Activated naive CD4-positive, alpha-beta T cell treated with anti-CD3 and anti-CD28 coated beads for 36 hours (primary cell): ENCODE data around the gene PRCC. TPM values are rescaled to one million over a fixed set of nuclear protein-coding genes. Genes with fewer than 3 reads are reported as not detected.

Source experiments
- CTCF ChIA-PET: fragments of 350-600 bp; sonication (Branson Sonifier 250); formaldehyde crosslinking; loops from one replicate; lab custom pipeline; 2021; ENCODE audit warnings: antibody characterized with exemption; lab: Charles Lee
- DNase-seq: peaks from one replicate; pipeline ENCODE4 v3.0.0-alpha.2; 2020
- H3K27ac Mint-ChIP-seq: one replicate; pipeline ENCODE4 v1.8.0; 2021; ENCODE audit warnings: mild to moderate bottlenecking, mixed read lengths
- H3K27me3 Mint-ChIP-seq: one replicate; pipeline ENCODE4 v1.8.0; 2021; ENCODE audit warnings: low read depth, mixed read lengths
- H3K36me3 Mint-ChIP-seq: one replicate; pipeline ENCODE4 v1.8.0; 2021; ENCODE audit warnings: low read depth, mixed read lengths
- H3K4me1 Mint-ChIP-seq: one replicate; pipeline ENCODE4 v1.8.0; 2021; ENCODE audit warnings: low read depth, mixed read lengths
- H3K4me3 Mint-ChIP-seq: one replicate; pipeline ENCODE4 v1.8.0; 2021; ENCODE audit warnings: mild to moderate bottlenecking, moderate library complexity, mixed read lengths
- H3K9me3 Mint-ChIP-seq: one replicate; pipeline ENCODE4 v1.8.0; 2021; ENCODE audit warnings: mixed read lengths
- intact Hi-C: fragments of 100-400 bp; cut with micrococcal nuclease; formaldehyde crosslinking; loops from one replicate; pipeline ENCODE4 v1.15.1; 2023
- total RNA-seq, 2 experiments: library from RNA; stranded (reverse); gene quantifications; one replicate each; pipeline ENCODE4 v1.2.3, GENCODE V29; 2021

The PRCC gene
- total RNA-seq, 2 experiments from 2014 or later: 55.2 to 55.8 TPM

DNA sequence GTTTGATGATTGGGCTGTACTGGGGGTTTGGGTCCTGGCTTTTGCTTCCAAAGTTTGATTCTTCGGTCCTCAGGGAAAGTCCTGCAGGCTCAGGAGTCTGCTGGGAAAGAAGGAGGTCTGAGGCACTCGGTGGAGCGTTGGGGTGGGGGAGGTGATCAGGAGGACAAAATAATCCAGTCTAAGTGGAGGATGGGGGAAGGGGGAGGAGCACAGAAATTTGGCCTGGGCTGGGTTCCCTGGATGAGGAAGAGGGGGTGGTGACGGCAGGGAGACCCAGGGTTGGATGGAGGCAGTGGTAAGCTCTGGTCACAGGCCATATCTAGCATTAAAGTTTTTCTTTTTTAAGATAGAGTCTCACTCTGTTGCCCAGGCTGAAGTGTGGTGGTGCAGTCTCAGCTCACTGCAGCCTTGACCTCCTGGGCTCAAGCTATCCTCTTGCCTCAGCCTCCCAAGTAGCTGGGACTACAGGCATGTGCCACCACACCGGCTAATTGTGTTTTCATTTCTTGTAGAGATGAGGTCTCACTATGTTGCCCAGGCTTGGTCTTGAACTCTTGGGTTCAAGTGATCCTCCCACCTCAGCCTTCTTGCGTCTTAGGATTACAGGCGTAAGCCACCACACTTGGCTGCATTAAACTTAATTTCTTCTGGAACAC lies 42.5 kb downstream of the PRCC start:
- H3K36me3 Mint-ChIP-seq: peaks cover 80% of the 10 kb centered on the region
- H3K4me3 Mint-ChIP-seq: no peak overlapping the region
- no peak overlapping the region for H3K27ac Mint-ChIP-seq
- CTCF ChIA-PET: interaction anchor here (0.8 to 1.3 kb wide), 2 partner anchors 50 to 84 kb away, joined by 3 to 4 read pairs; partner anchors contain the start of gene INSRR
- H3K27me3 Mint-ChIP-seq: no peaks in the 10 kb centered on the region
- peaks cover 67% of the 10 kb centered on the region for H3K4me1 Mint-ChIP-seq
- DNase-seq: no peak
- intact Hi-C loops: no loop called here
- H3K9me3 Mint-ChIP-seq: no peaks in the 10 kb centered on the region

DNA sequence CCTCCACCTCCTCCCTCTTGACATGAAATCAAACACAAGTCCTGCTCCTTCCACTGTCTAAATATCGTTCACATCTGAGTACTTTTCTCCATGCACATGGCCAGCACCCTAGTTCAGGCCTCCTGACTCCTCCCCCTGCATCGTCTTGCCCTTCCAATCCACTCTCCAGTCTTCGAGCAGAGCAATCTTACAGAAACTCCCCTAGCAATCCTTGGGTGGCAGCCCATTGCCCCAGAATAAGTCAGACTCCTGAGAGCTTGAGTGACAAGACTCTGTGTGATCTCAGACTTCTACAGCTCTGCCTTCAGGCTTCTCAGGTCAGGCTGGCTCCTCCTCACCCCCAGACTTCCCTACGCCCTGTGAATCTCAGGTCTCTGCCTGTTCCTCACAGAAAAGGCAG lies 43.8 kb downstream of the PRCC start:
- DNase-seq: no peak
- Mint-ChIP-seq H3K9me3 (no peaks in the 10 kb centered on the region), H3K36me3 (peaks cover 87% of the 10 kb centered on the region), H3K27ac (peak overlapping the region; percentile 28), H3K4me1 (peaks cover 73% of the 10 kb centered on the region), H3K4me3 (peak overlapping the region; percentile 17), H3K27me3 (no peaks in the 10 kb centered on the region)
- CTCF ChIA-PET: interaction anchor here (0.6 kb wide), 1 partner anchor 14 kb away, joined by 3 read pairs; no protein-coding TSS in a partner anchor
- intact Hi-C loops: no loop called here

DNA sequence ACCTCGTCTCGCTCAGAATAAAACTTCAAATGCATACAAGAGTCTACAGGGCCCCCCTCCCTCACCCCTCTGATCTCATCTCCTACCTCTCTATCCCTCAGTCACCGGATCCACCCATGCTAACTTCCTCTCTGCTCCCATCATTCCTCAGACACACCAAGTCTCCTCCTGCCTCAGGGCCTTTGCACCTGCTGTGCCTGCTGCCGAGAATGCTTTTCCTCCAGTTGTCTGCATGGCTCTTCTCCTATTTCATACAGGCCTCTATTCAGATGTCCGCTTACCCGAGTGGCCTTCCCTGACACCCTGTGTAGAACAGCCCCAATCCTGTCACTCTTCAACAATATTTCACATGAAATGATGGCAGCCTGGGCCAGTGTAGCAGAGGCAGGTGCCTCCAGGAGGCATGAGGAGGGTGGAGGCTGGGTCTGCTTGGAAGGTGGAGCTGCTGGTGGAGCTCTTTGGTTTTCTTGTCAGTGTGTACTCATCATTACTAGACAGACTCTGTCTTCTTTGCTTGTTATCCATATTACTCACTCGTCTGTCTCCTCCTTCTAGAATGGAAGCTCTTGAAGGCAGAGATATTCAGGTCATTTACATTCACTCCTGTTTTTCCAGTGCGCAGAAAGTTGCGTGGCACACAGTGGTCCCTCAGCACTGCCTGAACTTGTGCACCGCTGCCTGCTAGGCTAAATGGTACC lies 45.1 kb downstream of the PRCC start:
- H3K4me3 Mint-ChIP-seq: peak overlapping the region; percentile 93
- H3K9me3 Mint-ChIP-seq: no peaks in the 10 kb centered on the region
- peak overlapping the region; percentile 100 for H3K27ac Mint-ChIP-seq
- no peak for DNase-seq
- H3K36me3 Mint-ChIP-seq: peaks cover 81% of the 10 kb centered on the region
- peaks cover 74% of the 10 kb centered on the region for H3K4me1 Mint-ChIP-seq
- CTCF ChIA-PET: interaction anchor here (0.6 to 3.4 kb wide), 6 partner anchors 10 to 78 kb away, joined by 3 to 9 read pairs (median 4); no protein-coding TSS in a partner anchor
- no peaks in the 10 kb centered on the region for H3K27me3 Mint-ChIP-seq
- intact Hi-C loops: no loop called here

DNA sequence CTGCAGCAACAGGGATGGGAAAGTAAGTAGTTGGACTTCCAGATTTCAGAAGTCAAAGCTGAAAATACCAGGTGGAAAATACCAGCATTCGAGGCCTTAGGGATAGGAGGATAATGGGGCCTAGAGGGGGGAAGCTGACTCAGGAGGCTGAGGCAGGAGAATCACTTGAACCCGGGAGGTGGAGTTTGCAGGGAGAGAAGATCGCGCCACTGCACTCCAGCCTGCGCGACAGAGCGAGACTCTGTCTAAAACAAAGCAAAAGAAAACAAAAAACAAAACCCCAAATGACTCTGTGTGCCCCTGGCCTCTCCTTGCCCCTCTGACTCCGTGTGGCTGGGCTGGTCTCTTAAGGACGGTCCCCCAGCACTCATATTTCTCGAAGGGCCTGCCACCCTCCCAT lies 46.0 kb downstream of the PRCC start:
- CTCF ChIA-PET: interaction anchor here (0.9 to 3.4 kb wide), 12 partner anchors 8 to 123 kb away, joined by 3 to 18 read pairs (median 4); partner anchors contain the start of genes INSRR and NTRK1
- Mint-ChIP-seq H3K9me3 (no peaks in the 10 kb centered on the region), H3K4me3 (peak overlapping the region; percentile 93), H3K4me1 (peaks cover 68% of the 10 kb centered on the region), H3K27ac (peak overlapping the region; percentile 100), H3K27me3 (no peaks in the 10 kb centered on the region), H3K36me3 (peaks cover 73% of the 10 kb centered on the region)
- intact Hi-C loops: no loop called here
- no peak for DNase-seq

DNA sequence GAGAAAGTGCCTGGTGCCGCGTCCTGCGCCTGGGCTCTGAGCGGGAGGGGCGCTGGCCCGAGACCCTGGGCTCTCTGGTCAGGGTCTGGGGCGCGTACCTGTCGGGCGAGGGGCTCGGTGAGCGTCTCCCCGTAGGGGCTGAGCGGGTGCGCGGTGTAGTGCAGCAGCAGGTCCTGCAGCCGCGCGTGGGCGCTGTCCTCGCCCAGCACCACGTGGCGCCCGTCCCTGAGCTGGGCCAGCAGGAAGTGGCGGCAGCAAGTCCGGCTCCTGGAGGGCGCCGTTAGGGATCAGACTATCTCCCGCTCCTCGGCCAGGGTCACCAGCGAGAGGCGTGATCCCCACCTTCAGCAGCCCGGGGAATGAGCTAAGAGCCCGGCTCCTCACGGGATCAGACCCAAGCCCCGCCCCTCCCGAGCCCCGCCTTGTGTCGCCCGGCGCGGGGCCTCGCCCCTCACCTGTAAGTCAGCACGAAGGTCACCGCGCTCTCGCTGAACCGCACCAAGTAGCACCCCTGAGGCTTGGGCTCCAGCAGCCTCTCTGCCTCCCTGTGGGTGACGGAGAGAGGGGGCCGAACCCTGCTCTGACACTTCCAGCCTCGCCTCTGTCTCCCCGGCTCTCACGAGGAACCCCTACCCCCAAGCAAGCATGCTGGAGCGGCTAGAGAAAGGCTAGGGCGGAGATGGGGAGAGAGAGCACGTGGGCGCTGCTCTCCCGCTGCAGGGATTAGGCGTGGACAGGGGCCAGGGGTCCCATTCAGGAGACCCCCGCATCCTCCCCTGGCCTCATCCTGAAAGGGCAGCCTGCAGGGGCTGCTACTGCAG lies 46.6 kb downstream of the PRCC start:
- intact Hi-C loops: no loop called here
- DNase-seq: peak; percentile 77
- no peaks in the 10 kb centered on the region for H3K27me3 Mint-ChIP-seq
- H3K9me3 Mint-ChIP-seq: no peaks in the 10 kb centered on the region
- H3K4me1 Mint-ChIP-seq: peaks cover 62% of the 10 kb centered on the region
- H3K36me3 Mint-ChIP-seq: peaks cover 66% of the 10 kb centered on the region
- H3K27ac Mint-ChIP-seq: peak overlapping the region; percentile 100
- CTCF ChIA-PET: interaction anchor here (0.7 to 3.4 kb wide), 12 partner anchors 8 to 124 kb away, joined by 3 to 18 read pairs (median 4); partner anchors contain the start of genes INSRR and NTRK1
- peak overlapping the region; percentile 93 for H3K4me3 Mint-ChIP-seq

DNA sequence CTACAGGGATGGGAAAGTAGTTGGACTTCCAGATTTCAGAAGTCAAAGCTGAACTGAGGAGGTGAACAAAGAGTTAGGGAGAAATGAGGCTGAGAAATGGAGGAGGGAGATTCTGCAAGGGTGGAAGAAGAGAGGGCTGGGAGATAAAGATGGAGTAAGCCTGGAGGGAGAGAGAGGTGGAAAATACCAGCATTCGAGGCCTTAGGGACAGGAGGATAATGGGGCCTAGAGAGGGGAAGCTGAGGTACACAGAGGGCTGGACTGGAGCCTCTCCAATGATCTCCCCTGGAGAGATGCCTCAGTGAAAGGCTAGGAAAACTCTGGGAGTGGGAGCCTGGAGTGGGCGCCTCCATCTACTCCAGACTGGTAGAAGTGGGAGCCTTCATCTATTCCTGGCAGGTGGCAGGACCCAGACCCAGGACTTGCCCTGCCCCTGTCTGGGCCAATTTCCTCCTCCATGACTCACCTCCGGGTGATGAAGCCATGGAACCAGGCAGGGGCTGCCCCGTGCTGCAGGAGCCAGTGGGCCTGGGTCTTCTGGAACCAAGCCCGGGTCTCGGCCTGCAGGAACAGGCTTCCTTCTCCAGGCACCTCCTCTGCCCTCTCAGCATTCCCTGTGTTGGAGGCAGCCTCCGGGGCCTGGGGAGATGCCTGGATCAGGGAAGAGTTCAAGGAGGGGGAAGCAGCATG lies 47.4 kb downstream of the PRCC start:
- peak; percentile 77 for DNase-seq
- peak overlapping the region; percentile 93 for H3K4me3 Mint-ChIP-seq
- peaks cover 56% of the 10 kb centered on the region for H3K4me1 Mint-ChIP-seq
- H3K27ac Mint-ChIP-seq: peak overlapping the region; percentile 100
- no peaks in the 10 kb centered on the region for H3K9me3 Mint-ChIP-seq
- H3K27me3 Mint-ChIP-seq: no peaks in the 10 kb centered on the region
- intact Hi-C loops: loop anchor here (1.0 to 5.0 kb wide), 2 partner anchors 46 to 323 kb away; partner anchors contain the start of genes ETV3 and NTRK1
- H3K36me3 Mint-ChIP-seq: peaks cover 60% of the 10 kb centered on the region
- CTCF ChIA-PET: interaction anchor here (0.7 to 3.4 kb wide), 12 partner anchors 8 to 125 kb away, joined by 3 to 18 read pairs (median 4); partner anchors contain the start of genes INSRR and NTRK1

DNA sequence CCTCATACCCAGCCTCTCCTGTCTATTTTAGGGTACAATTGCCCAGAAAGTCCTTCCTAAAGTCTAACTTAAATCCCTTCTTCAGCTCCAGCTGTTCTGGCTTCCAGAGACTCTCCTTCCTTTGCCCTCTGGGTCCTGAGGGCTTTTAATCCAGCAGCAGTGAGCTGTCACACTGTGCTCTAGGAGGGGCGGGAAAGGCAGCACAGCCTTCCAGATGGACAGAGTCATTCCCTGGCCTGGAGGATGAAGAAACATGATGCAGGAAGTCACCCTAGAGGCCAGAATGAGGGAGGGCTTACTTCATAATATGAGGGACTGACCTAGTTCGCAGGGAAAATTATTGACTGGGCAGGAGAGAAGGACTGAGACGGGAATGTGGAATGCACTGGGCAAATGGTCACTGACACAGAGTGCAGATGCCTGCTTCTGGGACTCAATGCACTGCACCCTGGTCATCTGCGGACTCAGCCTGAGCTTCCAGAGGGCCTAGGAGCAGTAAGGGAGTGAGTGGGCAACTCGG lies 48.0 kb downstream of the PRCC start:
- H3K36me3 Mint-ChIP-seq: peaks cover 56% of the 10 kb centered on the region
- CTCF ChIA-PET: interaction anchor here (1.2 to 2.9 kb wide), 7 partner anchors 20 to 89 kb away, joined by 3 to 18 read pairs (median 4); partner anchors contain the start of genes INSRR and NTRK1
- peaks cover 55% of the 10 kb centered on the region for H3K4me1 Mint-ChIP-seq
- DNase-seq: no peak
- H3K9me3 Mint-ChIP-seq: no peaks in the 10 kb centered on the region
- intact Hi-C loops: loop anchor here (1.0 to 5.0 kb wide), 2 partner anchors 45 to 322 kb away; partner anchors contain the start of genes ETV3 and NTRK1
- H3K4me3 Mint-ChIP-seq: peak overlapping the region; percentile 93
- H3K27ac Mint-ChIP-seq: peak overlapping the region; percentile 100
- H3K27me3 Mint-ChIP-seq: no peaks in the 10 kb centered on the region

DNA sequence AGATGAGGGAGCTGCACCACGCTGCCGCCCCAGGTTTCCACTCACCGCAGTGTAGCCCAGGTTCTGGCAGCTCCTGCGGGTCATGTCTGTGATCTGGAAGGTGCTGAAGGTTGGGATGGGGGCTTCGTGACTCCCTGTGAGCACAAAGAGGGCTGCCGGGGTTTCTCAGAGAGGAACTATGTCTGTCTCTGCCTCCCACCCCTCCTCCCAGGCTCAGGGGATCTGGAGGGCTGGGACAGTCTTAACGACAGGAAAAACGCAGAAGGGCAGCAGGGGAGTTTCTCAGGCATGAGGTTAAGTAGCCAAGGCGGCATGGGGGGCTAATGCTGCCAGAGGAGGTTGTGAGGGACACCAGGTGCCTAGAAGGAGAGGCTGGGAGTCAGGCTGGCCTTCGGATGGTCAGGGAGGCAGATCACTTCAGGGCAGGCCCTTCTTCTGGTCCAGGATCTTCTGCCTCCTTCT lies 48.7 kb downstream of the PRCC start:
- Mint-ChIP-seq H3K4me3 (peak overlapping the region; percentile 93), H3K27ac (peak overlapping the region; percentile 100), H3K4me1 (peaks cover 52% of the 10 kb centered on the region), H3K27me3 (no peaks in the 10 kb centered on the region), H3K9me3 (no peaks in the 10 kb centered on the region), H3K36me3 (peaks cover 54% of the 10 kb centered on the region)
- DNase-seq: no peak
- intact Hi-C loops: loop anchor here (1.0 to 5.0 kb wide), 9 partner anchors 9 to 321 kb away; partner anchors contain the start of genes ETV3, HDGF, ISG20L2 and METTL25B
- CTCF ChIA-PET: interaction anchor here (1.2 to 3.0 kb wide), 8 partner anchors 20 to 90 kb away, joined by 3 to 13 read pairs (median 4); no protein-coding TSS in a partner anchor

DNA sequence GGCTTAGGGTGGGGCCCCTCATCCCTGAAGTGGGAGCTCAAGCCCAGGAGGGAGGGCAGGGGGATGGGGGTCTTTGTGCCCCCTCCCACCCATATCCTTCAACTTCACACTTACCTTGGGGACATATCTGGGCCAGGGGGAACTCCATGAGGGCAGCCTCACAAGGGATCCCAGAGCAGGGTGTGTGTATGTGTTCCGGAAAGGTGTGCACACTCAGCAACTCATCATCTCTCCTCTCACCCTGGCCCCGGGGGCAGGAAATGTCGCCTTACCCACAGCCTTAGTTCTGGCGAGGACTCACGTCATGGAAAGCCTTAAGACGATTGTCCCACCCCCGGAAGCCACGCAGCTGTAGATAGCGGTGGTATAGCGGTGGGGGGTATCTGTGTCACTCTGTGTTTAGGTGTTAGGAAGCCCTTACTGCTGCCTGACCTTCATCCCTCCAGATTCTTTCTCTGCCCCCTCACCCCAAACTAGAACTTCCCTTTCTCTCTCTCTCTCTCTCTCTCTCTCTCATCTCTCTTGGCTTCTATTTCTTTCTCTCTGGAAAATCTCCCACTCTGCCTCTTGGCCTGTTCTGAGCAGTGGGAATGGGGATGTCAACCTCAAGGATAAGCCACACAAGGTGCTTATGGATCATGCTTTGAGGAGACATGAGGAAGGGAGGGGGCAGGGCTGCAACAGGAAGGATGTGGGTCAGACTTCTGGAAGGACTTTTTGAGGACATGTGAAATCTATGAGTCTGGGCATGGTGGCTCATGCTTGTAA lies 49.4 kb downstream of the PRCC start, which contains the start of gene SH2D2A:
Gene SH2D2A (minus strand): TSS at position 288 of the 768 bp plus-strand sequence. CDS start 140 bp downstream, at position 148.
- Mint-ChIP-seq H3K36me3 (peaks cover 47% of the 10 kb centered on the region), H3K4me3 (peak within 1 kb of the TSS; percentile 93), H3K4me1 (peaks cover 51% of the 10 kb centered on the region), H3K27ac (peak within 1 kb of the TSS; percentile 100), H3K9me3 (no peaks in the 10 kb centered on the region), H3K27me3 (no peaks in the 10 kb centered on the region)
- CTCF ChIA-PET: interaction anchor here (0.9 to 3.0 kb wide), 8 partner anchors 21 to 127 kb away, joined by 3 to 10 read pairs (median 4); no protein-coding TSS in a partner anchor
- intact Hi-C loops: loop anchor here (1.0 to 5.0 kb wide), 8 partner anchors 9 to 321 kb away; partner anchors contain the start of genes ETV3, HDGF, ISG20L2 and METTL25B
- DNase-seq: peak; percentile 98

DNA sequence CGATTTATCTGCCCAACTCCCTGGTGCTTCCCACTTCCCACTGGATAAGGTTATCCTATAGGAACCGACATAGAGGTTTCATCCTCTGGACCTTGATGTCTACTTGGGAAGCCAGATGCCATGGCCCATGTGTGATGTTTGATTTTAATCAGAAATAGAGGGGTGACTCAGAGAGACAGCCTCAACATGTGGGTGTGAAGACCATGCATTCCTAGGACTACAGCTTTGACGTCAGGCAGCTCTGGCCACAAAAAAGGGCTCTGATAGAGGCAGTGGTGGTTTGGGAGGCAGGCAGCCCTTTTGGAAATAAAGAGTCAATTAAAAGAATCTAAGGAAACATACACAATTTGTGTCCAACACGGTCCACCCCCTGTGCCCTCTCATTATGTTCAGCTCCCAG lies 54.5 kb downstream of the PRCC start:
- Mint-ChIP-seq H3K4me1 (peaks cover 25% of the 10 kb centered on the region), H3K36me3 (no peaks in the 10 kb centered on the region), H3K27ac (no peak overlapping the region), H3K4me3 (no peak overlapping the region), H3K27me3 (no peaks in the 10 kb centered on the region), H3K9me3 (no peaks in the 10 kb centered on the region)
- intact Hi-C loops: no loop called here
- peak; percentile 67 for DNase-seq
- CTCF ChIA-PET: interaction anchor here (0.6 to 6.0 kb wide), 11 partner anchors 8 to 178 kb away, joined by 3 to 40 read pairs (median 4); partner anchors contain the start of genes INSRR and NTRK1
